Esophagus muscularis mucosa (tissue), 3 donors: ENCODE measurements around the gene DOCK4.

Experiments
- EP300 ChIP-seq: sonication (generic); formaldehyde crosslinking; IDR thresholded peaks from one replicate; pipeline ENCODE4 v1.6.1; 2017; ENCODE audit warnings: antibody characterized with exemption
- TF ChIP-seq, protein P1 (sequence below), 3 experiments: fragments of 200-600 bp in 2 of 3; fragments of 450-650 bp in 1 of 3; sonication (generic) in 2 of 3; IDR thresholded peaks; one replicate each; pipeline ENCODE4 v1.5.1; 2017 to 2019; ENCODE audit warnings: antibody characterized with exemption in 3 of 3, mild to moderate bottlenecking in 2 of 3, moderate library complexity in 1 of 3

GRCh38 chr7:111803015-111803758, 403.0 kb downstream of the DOCK4 start:
- TF ChIP-seq, protein P1, sequence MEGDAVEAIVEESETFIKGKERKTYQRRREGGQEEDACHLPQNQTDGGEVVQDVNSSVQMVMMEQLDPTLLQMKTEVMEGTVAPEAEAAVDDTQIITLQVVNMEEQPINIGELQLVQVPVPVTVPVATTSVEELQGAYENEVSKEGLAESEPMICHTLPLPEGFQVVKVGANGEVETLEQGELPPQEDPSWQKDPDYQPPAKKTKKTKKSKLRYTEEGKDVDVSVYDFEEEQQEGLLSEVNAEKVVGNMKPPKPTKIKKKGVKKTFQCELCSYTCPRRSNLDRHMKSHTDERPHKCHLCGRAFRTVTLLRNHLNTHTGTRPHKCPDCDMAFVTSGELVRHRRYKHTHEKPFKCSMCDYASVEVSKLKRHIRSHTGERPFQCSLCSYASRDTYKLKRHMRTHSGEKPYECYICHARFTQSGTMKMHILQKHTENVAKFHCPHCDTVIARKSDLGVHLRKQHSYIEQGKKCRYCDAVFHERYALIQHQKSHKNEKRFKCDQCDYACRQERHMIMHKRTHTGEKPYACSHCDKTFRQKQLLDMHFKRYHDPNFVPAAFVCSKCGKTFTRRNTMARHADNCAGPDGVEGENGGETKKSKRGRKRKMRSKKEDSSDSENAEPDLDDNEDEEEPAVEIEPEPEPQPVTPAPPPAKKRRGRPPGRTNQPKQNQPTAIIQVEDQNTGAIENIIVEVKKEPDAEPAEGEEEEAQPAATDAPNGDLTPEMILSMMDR (IDR thresholded peaks at IDR 0.05) = no peak
- no peak for TF ChIP-seq EP300
